Uterus (tissue), 2 donors: ENCODE data around the gene PKNOX2.

Experiments used
- POLR2A ChIP-seq, 2 donors: fragments of 450-650 bp; IDR thresholded peaks; one replicate each; pipeline ENCODE4 v1.6.1; 2016; ENCODE audit warnings: antibody characterized with exemption in 2 of 2, mild to moderate bottlenecking in 1 of 2, moderate library complexity in 1 of 2
- TF ChIP-seq, protein P1 (sequence below), 4 experiments: fragments of 200-600 bp in 2 of 4; fragments of 450-650 bp in 2 of 4; sonication (generic) in 2 of 4; IDR thresholded peaks; one replicate each; pipeline ENCODE4 v1.5.1; 2016 to 2019; ENCODE audit warnings: antibody characterized with exemption in 4 of 4, mild to moderate bottlenecking in 2 of 4, moderate library complexity in 1 of 4

DNA sequence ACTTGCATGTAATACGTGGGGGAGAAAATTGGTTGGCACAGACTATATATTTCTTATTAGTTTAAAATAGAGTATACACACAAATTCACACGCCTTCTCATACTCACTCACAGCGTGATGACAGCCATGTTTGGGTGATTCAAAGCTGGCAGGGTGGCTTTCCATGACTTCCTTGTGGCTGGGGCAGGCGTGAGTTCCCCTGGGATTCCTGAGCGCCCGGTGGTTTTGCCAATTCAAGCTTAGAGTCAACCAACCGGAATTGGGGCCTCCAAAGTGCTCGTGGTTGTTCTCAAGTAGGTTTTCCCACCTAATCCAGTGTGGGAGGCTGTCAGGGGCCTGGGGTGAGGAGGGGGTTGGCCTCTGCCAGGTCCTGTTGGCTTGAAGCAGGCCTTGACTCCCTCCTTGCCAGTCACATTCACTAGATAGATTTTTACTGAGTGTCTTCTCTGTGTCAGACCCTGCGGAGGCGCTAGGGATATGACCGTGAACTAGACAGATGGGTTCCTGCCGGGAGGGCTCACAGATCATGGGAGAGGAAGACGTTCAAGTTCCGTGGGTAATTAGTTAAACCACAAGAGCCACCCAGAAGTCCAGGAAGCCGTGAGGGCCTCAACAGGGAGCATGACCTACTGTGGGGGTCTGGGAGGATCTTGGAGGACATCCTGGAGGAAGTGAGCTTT lies 11.5 kb downstream of the PKNOX2 start:
- TF ChIP-seq, protein P1, sequence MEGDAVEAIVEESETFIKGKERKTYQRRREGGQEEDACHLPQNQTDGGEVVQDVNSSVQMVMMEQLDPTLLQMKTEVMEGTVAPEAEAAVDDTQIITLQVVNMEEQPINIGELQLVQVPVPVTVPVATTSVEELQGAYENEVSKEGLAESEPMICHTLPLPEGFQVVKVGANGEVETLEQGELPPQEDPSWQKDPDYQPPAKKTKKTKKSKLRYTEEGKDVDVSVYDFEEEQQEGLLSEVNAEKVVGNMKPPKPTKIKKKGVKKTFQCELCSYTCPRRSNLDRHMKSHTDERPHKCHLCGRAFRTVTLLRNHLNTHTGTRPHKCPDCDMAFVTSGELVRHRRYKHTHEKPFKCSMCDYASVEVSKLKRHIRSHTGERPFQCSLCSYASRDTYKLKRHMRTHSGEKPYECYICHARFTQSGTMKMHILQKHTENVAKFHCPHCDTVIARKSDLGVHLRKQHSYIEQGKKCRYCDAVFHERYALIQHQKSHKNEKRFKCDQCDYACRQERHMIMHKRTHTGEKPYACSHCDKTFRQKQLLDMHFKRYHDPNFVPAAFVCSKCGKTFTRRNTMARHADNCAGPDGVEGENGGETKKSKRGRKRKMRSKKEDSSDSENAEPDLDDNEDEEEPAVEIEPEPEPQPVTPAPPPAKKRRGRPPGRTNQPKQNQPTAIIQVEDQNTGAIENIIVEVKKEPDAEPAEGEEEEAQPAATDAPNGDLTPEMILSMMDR (IDR thresholded peaks at IDR 0.05), result no peak
- no peak for TF ChIP-seq POLR2A (IDR thresholded peaks at IDR 0.05)
